HL-60 (cell line): Measurements from ENCODE around the gene TAAR1.

Experiments used
- GABPA ChIP-seq: IDR thresholded peaks from 2 replicates; pipeline ENCODE4 v1.6.1; 2012; ENCODE audit warnings: low read depth
- POLR2AphosphoS5 ChIP-seq: IDR thresholded peaks from 2 replicates; pipeline ENCODE4 v1.6.1; 2012; ENCODE audit warnings: low read depth
- TF ChIP-seq, protein P1 (sequence below): IDR thresholded peaks from one replicate; pipeline ENCODE4 v1.5.1; 2011; ENCODE audit warnings: low read length, control low read depth, inconsistent platforms; ENCODE audit not compliant: insufficient read depth

- TF ChIP-seq POLR2AphosphoS5 (no peak), GABPA (no peak)
- TF ChIP-seq, protein P1, sequence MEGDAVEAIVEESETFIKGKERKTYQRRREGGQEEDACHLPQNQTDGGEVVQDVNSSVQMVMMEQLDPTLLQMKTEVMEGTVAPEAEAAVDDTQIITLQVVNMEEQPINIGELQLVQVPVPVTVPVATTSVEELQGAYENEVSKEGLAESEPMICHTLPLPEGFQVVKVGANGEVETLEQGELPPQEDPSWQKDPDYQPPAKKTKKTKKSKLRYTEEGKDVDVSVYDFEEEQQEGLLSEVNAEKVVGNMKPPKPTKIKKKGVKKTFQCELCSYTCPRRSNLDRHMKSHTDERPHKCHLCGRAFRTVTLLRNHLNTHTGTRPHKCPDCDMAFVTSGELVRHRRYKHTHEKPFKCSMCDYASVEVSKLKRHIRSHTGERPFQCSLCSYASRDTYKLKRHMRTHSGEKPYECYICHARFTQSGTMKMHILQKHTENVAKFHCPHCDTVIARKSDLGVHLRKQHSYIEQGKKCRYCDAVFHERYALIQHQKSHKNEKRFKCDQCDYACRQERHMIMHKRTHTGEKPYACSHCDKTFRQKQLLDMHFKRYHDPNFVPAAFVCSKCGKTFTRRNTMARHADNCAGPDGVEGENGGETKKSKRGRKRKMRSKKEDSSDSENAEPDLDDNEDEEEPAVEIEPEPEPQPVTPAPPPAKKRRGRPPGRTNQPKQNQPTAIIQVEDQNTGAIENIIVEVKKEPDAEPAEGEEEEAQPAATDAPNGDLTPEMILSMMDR = peak; percentile 32
Observed at GRCh38 chr6:132598473-132598872, 60.5 kb downstream of the TAAR1 start.
